Activated naive CD4-positive, alpha-beta T cell (primary cell): ENCODE results near the gene IZUMO2.
"Not testable (repeated sequence)": the region's sequence is repeated elsewhere in the genome, so short reads cannot be mapped to it uniquely, and the experiment has no call there.

Experiments used
- DNase-seq, 4 experiments: peaks; one replicate each; lab custom pipeline; 2025; lab: John Stamatoyannopoulos, UW

Gene IZUMO2

GRCh38 chr19:50184196-50184595, 21.1 kb upstream of the IZUMO2 start:
- DNase-seq = no peak

DNA sequence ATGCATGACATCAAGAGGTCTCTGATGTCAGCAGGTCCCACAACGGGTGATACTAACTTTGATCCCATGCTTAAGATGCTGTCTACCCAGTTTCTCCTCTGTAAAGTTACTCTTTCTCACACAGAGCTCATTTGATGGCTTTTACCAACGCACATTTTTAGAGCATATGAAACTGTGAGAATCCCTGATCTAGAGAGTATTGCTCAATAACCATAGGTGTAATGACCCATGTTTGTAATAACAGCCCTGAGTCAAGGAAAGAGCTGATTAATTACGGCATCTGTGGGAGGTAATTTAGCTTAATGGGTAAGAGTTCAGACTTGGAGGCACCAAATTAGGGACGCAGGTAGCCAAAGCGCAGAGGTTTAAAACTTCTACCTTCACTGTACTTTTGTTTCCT, 18.0 kb upstream of the IZUMO2 start:
- no peak for DNase-seq

GRCh38 chr19:50178859-50179537, 15.9 kb upstream of the IZUMO2 start:
- DNase-seq = no peak

DNA sequence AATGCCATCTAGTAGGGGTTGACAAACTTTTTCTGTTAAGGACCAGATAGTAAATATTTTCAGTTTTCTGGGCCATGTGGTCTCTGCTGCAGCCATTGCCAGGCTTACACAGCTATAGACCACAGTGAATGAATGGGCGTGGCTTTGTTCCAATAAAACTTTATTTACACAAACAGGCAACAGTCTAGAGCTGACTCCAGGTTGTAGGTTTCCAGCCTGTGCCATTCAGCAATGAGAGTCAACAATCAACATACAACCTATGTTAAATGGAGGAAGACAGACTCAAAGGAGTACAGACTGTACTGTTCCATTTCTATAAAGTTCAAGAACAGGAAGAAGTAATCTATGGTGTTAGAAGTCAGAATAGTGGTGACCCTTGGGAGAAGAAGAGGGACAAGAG, 15.2 kb upstream of the IZUMO2 start:
- DNase-seq = no peak

DNA sequence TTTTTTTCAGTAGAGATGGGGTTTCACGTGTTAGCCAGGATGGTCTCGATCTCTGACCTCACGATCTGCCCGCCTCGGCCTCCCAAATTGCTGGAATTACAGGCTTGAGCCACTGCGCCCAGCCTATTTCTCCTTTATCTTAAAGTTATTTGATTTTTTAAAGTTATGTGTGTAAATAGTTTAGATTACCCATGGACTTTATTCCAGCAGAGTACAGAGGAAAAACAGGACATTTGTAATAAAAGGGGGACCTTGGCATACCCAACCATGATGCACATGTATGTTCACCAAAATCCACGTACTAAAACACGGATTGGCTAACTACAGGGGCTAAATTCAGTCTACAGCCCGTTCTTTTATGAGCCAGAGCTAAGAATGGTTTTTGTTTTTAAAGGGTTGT, 13.7 kb upstream of the IZUMO2 start:
- DNase-seq = no peak

- DNase-seq = no peak
Observed at GRCh38 chr19:50175924-50176323, 12.8 kb upstream of the IZUMO2 start.

- no peak for DNase-seq
Observed at GRCh38 chr19:50174100-50174793, 11.2 kb upstream of the IZUMO2 start.

GRCh38 chr19:50173127-50173526, 10.0 kb upstream of the IZUMO2 start:
- no peak for DNase-seq

GRCh38 chr19:50172726-50173125, 9.6 kb upstream of the IZUMO2 start:
- DNase-seq = no peak

DNA sequence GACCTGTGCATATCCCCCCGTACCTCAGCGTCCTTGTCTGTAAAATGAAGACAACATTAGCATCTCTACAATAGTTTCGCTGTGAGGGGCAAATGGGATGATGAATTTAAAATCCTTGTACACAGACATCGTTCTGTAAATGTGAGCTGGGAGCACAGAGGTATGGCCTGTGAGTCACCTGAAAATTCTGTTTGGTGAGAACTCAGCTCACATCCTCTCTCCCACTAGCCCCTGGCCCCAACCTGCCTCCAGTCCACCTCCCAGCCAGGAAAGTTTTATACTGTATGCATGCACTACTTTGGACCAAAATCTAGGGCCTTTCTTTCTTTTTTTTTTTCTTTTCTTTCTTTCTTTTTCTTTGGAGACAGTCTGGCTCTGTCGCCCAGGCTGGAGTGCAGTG, 8.7 kb upstream of the IZUMO2 start:
- DNase-seq = no peak

GRCh38 chr19:50167314-50167721, 4.2 kb upstream of the IZUMO2 start:
- no peak for DNase-seq

- DNase-seq = no peak
Observed at GRCh38 chr19:50159078-50159477, 4.0 kb downstream of the IZUMO2 start.

- DNase-seq = no peak
Observed at GRCh38 chr19:50158577-50158976, 4.5 kb downstream of the IZUMO2 start.

DNA sequence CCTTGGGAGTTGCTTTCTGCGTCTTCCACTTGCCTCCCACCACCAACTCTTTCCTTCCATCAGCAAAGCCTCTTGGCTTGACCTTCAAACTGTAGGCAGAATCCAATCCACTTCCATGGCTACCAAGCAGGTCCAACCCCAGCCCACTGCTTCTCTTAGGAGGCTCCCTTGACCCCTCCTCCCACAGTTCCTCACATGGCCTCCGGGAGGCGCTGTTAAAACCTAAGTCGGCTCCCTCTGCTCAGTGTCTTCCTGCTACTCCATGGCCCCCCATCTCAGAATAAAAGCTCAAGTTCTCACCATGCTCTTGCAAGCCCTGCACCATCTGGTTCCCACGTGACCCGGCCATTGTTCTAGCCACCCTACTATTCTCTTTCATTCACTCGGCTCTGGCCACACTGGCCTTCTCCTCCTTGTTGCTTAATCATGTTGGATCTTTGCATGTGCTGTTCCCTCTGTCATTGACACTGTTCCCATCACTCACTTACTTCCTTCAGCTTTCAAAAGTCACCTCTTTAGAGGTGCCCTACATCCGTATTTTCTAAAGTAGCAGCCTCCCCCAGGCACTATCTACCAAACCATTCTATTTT, 7.5 kb downstream of the IZUMO2 start:
- no peak for DNase-seq

- no peak for DNase-seq
Observed at GRCh38 chr19:50154529-50154928, 8.6 kb downstream of the IZUMO2 start.

DNA sequence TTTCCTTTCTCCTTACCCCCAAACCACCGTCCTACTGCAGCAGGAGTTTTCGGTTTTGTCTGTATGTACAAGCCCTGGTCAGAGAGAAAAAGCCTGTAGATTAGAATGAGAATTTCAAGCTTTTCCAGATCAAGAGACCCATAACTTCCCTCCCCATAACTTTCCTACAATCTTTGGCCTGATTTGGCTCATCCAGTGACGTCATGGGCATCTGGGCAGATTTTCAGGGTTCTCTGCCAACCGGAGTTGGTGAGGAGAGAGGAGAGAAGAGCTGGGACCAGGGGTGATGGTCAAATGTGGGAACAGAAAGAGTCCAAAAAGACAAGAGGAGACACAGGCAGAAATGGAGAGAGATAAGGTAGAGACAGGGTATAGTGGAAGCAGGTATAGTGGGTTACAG, 10.5 kb downstream of the IZUMO2 start:
- no peak for DNase-seq

DNA sequence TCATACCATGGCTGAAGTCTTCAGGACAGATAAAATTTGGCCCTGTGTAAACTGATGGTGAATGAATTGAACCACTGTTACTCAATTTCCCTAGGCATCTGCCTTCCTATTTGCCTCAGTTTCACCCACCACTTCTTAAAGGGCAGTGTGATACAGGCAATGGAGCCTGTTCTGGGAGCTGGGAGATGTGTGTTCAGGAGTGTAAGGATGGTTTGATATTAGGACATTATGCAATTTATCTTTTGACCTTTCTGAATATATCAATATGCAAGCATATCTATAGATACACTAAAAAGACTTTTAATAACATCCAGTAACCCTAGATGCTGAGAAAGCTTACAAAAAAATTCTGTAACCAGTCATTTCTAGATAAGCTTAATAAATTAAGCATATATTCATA, 14.6 kb downstream of the IZUMO2 start:
- DNase-seq = no peak

DNA sequence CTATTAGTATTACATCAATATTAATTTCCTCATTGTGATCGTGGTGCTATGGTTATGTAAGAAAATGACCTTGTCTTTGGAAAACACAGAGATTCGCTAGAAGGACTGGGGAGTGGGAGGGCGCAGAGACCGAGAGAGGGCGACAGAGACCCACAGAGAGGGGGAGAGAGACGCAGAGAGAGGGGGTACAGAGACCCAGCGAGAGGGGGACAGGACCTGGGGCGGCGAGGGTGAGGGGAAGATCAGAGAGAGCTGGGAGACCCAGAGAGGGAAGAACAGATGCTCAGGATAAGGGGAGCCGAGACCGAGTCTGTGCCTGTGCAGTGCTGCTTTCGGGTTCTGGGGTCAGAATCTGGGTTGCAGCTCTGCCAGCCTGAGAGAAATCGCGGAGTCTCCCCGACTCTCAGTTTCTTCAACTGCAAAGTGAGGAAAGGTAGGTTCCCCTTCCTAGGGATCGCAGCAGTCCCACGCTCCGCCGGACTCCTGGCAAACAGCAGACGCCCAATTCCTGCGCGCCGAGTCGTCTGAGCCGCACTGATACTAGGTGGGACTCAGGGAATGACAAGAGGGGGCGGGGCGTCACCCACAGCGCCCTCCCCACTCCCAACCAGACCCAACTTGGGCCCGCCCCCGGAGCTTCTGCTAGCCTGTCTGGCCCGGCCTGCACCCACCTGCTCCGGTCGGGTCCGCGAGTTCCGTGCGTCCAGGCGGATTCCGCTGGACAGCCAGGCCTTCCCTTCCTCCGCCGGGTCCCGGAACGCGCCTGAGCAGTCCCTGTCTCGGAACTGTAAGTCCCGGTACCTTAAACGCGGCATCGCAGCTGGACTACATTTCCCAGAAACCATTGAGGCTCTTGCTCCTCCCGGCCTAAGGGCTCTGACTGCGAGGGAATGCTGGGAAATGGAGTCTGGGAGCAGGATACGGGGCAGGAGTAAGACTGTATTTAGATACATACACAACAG, 15.3 kb downstream of the IZUMO2 start:
- DNase-seq = peak in 3 of 4 experiments; percentile 36 to 72 (median 51)

GRCh38 chr19:50141921-50142320, 21.2 kb downstream of the IZUMO2 start:
- not testable (repeated sequence) for DNase-seq

DNA sequence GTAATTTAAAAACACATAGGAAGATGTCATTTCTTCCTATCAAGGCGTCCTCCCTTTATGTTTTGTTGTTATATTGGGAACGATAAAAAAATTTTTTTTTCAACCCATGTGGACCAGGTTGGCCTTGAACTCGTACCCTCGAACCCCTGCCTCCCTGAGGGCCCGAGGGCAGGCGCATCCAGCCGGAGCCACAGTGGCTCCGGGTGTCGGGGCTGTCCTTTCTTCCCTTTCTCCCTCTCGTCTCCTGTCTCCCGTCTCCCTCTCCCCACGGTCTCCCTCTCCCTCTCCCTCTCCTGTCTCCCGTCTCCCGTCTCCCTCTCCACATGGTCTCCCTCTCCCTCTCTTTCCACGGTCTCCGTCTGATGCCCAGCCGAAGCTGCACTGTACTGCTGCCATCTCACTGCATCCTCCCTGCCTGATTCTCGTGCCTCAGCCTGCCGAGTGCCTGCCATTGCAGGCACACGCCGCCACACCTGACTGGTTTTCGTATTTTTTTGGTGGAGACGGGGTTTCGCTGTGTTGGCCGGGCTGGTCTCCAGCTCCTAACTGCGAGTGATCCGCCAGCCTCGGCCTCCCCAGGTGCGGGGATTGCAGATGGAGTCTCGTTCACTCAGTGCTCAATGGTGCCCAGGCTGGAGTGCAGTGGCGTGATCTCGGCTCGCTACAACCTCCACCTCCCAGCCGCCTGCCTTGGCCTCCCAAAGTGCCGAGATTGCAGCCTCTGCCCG, 22.8 kb downstream of the IZUMO2 start:
- not testable (repeated sequence) for DNase-seq

- DNase-seq = not testable (repeated sequence)
Observed at GRCh38 chr19:50136603-50137365, 26.3 kb downstream of the IZUMO2 start.
